GM23248 (cell line): ENCODE data around the gene SP9. TPM values are rescaled to one million over a fixed set of nuclear protein-coding genes. Genes with fewer than 3 reads are reported as not detected.

Experiments used
- DNase-seq: peaks from one replicate; pipeline ENCODE4 v3.0.0-alpha.2; 2015
- H2AFZ ChIP-seq: fragments of 200-600 bp; sonication (generic); 2 replicates; pipeline ENCODE4 v1.6.1; 2016; ENCODE audit warnings: antibody characterized with exemption
- H3F3A ChIP-seq: fragments of 200-600 bp; sonication (generic); 2 replicates; pipeline ENCODE4 v1.6.1; 2016; ENCODE audit warnings: mild to moderate bottlenecking, antibody characterized with exemption, mixed run types; ENCODE audit not compliant: insufficient read depth
- H3K27ac ChIP-seq: fragments of 200-600 bp; sonication (generic); 2 replicates; pipeline ENCODE4 v1.5.1; 2016; ENCODE audit warnings: mild to moderate bottlenecking
- H3K27me3 ChIP-seq: fragments of 200-600 bp; sonication (generic); replicated peaks from 2 replicates; pipeline ENCODE4 v1.6.1; 2016; ENCODE audit warnings: mild to moderate bottlenecking; ENCODE audit not compliant: insufficient read depth
- H3K36me3 ChIP-seq: fragments of 200-600 bp; sonication (generic); 2 replicates; pipeline ENCODE4 v1.6.1; 2016; ENCODE audit warnings: low read depth, mild to moderate bottlenecking
- H3K4me1 ChIP-seq: fragments of 200-600 bp; sonication (generic); 2 replicates; pipeline ENCODE4 v1.6.1; 2016; ENCODE audit warnings: mild to moderate bottlenecking; ENCODE audit not compliant: insufficient read depth
- H3K4me2 ChIP-seq: fragments of 200-600 bp; sonication (generic); one replicate; pipeline ENCODE4 v1.6.1; 2016; ENCODE audit warnings: mild to moderate bottlenecking; ENCODE audit not compliant: unreplicated experiment
- H3K4me3 ChIP-seq: fragments of 200-600 bp; sonication (generic); 2 replicates; pipeline ENCODE4 v1.5.1; 2016; ENCODE audit warnings: mild to moderate bottlenecking
- H3K79me2 ChIP-seq: fragments of 200-600 bp; sonication (generic); 2 replicates; pipeline ENCODE4 v1.6.1; 2016; ENCODE audit warnings: mild to moderate bottlenecking; ENCODE audit not compliant: insufficient read depth
- H3K9ac ChIP-seq: fragments of 200-600 bp; sonication (generic); 2 replicates; pipeline ENCODE4 v1.6.1; 2016; ENCODE audit warnings: mild to moderate bottlenecking
- H3K9me2 ChIP-seq: fragments of 200-600 bp; sonication (generic); 2 replicates; pipeline ENCODE4 v1.6.1; 2016; ENCODE audit warnings: mixed run types, mild to moderate bottlenecking, moderate library complexity; ENCODE audit not compliant: insufficient read depth
- H3K9me3 ChIP-seq: fragments of 200-600 bp; sonication (generic); one replicate; pipeline ENCODE4 v1.6.1; 2017; ENCODE audit warnings: low read depth
- H4K20me1 ChIP-seq: fragments of 200-600 bp; sonication (generic); 2 replicates; pipeline ENCODE4 v1.6.0; 2016; ENCODE audit not compliant: insufficient read depth
- EZH2 ChIP-seq: fragments of 200-600 bp; sonication (generic); IDR thresholded peaks from 2 replicates; pipeline ENCODE4 v1.6.1; 2018; ENCODE audit warnings: antibody characterized with exemption, mild to moderate bottlenecking; ENCODE audit not compliant: insufficient read depth, poor library complexity, severe bottlenecking
- EZH2phosphoT487 ChIP-seq: fragments of 200-600 bp; sonication (generic); IDR thresholded peaks from 2 replicates; pipeline ENCODE4 v1.6.1; 2018; ENCODE audit warnings: antibody characterized with exemption, moderate library complexity, mild to moderate bottlenecking, low read depth; ENCODE audit not compliant: insufficient read depth
- WGBS, 2 experiments: methylation state at CpG; one replicate each; pipeline ENCODE4 v1.1.6; 2015 to 2017; ENCODE audit warnings: low lambda C conversion rate in 2 of 2, low coverage in 1 of 2; ENCODE audit errors: missing lambda C conversion rate in 2 of 2; 5-methylcytosine and 5-hydroxymethylcytosine counted together
- in situ Hi-C: fragments of 300-500 bp; cut with MboI; formaldehyde crosslinking; loops from 2 replicates; pipeline ENCODE4 v1.15.0; 2020
- polyA plus RNA-seq: library from polyadenylated mRNA; unstranded; fragments of >200 nt; fragmentation: Nextera tagmentation; extraction: Ambion mirVana; gene quantifications from 2 replicates; pipeline ENCODE4 v1.2.1, GENCODE V29; 2016
- total RNA-seq: library from RNA; depleted of rRNA; stranded (reverse); fragments of >200 nt; shearing (Covaris generic); gene quantifications from 2 replicates; pipeline ENCODE4 v1.2.3, GENCODE V29; 2014; rRNA removed

The SP9 gene
- total and polyA plus RNA-seq, 2 experiments from 2014 or later: not detected

- no peaks in the 10 kb centered on the region for H3K4me1 ChIP-seq
- H3K4me2 ChIP-seq: no peak overlapping the region
- 39 to 57% methylated on average over 1 of the region's 1 CpG for WGBS, 2 experiments
- H3K36me3 ChIP-seq: peaks cover 32% of the 10 kb centered on the region
- no peaks in the 10 kb centered on the region; the same call in 1 of the 2 replicates for H3K79me2 ChIP-seq
- H3K27me3 ChIP-seq: no peaks in the 10 kb centered on the region
- no peaks in the 10 kb centered on the region for H3F3A ChIP-seq
- TF ChIP-seq EZH2 (no peak), EZH2phosphoT487 (no peak)
- H2AFZ ChIP-seq: no peak overlapping the region
- in situ Hi-C loops: no loop called here
- no peak overlapping the region for H3K9ac ChIP-seq
- no peaks in the 10 kb centered on the region for H3K9me2 ChIP-seq
- no peaks in the 10 kb centered on the region for H4K20me1 ChIP-seq
- H3K9me3 ChIP-seq: no peaks in the 10 kb centered on the region
- DNase-seq: no peak
- H3K27ac ChIP-seq: no peak overlapping the region
- H3K4me3 ChIP-seq: no peak overlapping the region
Observed at GRCh38 chr2:174368691-174369090, 33.9 kb downstream of the SP9 start.

- 75 to 79% methylated on average over 2 of the region's 2 CpGs for WGBS, 2 experiments
- H3K27ac ChIP-seq: no peak overlapping the region
- in situ Hi-C loops: no loop called here
- H2AFZ ChIP-seq: no peak overlapping the region
- peaks cover 71% of the 10 kb centered on the region for H3K36me3 ChIP-seq
- no peaks in the 10 kb centered on the region for H3K4me1 ChIP-seq
- DNase-seq: peak; percentile 54
- H3K9me2 ChIP-seq: no peaks in the 10 kb centered on the region
- H3K27me3 ChIP-seq: no peaks in the 10 kb centered on the region
- no peak overlapping the region for H3K9ac ChIP-seq
- no peak overlapping the region for H3K4me3 ChIP-seq
- H3K79me2 ChIP-seq: peaks cover 20% of the 10 kb centered on the region; the same call in 1 of the 2 replicates
- no peaks in the 10 kb centered on the region for H3F3A ChIP-seq
- H3K9me3 ChIP-seq: no peaks in the 10 kb centered on the region
- TF ChIP-seq EZH2phosphoT487 (no peak), EZH2 (no peak)
- H3K4me2 ChIP-seq: no peak overlapping the region
- H4K20me1 ChIP-seq: no peaks in the 10 kb centered on the region
Observed at GRCh38 chr2:174376967-174377366, 42.2 kb downstream of the SP9 start.

GRCh38 chr2:174383796-174384195 lies 49.0 kb downstream of the SP9 start:
- TF ChIP-seq EZH2 (no peak), EZH2phosphoT487 (no peak)
- H3K4me1 ChIP-seq: no peaks in the 10 kb centered on the region
- H3K36me3 ChIP-seq: peaks cover 57% of the 10 kb centered on the region
- 90 to 100% methylated on average over 1 of the region's 1 CpG for WGBS, 2 experiments
- H3K9ac ChIP-seq: no peak overlapping the region
- H3K4me2 ChIP-seq: no peak overlapping the region
- no peaks in the 10 kb centered on the region for H3K9me2 ChIP-seq
- no peaks in the 10 kb centered on the region for H4K20me1 ChIP-seq
- no peak overlapping the region for H3K4me3 ChIP-seq
- no peaks in the 10 kb centered on the region for H3K9me3 ChIP-seq
- no peak overlapping the region for H2AFZ ChIP-seq
- DNase-seq: no peak
- H3K27ac ChIP-seq: no peak overlapping the region
- H3K79me2 ChIP-seq: peaks cover 77% of the 10 kb centered on the region
- in situ Hi-C loops: no loop called here
- no peaks in the 10 kb centered on the region for H3K27me3 ChIP-seq
- no peaks in the 10 kb centered on the region for H3F3A ChIP-seq

GRCh38 chr2:174385201-174385600 lies 50.4 kb downstream of the SP9 start:
- no peaks in the 10 kb centered on the region for H3K9me2 ChIP-seq
- in situ Hi-C loops: no loop called here
- H3K27ac ChIP-seq: no peak overlapping the region
- H3K9me3 ChIP-seq: no peaks in the 10 kb centered on the region
- H3K79me2 ChIP-seq: peaks cover 91% of the 10 kb centered on the region
- no peak overlapping the region for H3K4me2 ChIP-seq
- TF ChIP-seq EZH2phosphoT487 (no peak), EZH2 (no peak)
- 84 to 93% methylated on average over 3 of the region's 3 CpGs for WGBS, 2 experiments
- H3K27me3 ChIP-seq: no peaks in the 10 kb centered on the region
- H3K9ac ChIP-seq: no peak overlapping the region
- H4K20me1 ChIP-seq: no peaks in the 10 kb centered on the region
- no peak overlapping the region for H2AFZ ChIP-seq
- H3K4me1 ChIP-seq: no peaks in the 10 kb centered on the region
- no peak for DNase-seq
- peaks cover 45% of the 10 kb centered on the region for H3K36me3 ChIP-seq
- H3F3A ChIP-seq: no peaks in the 10 kb centered on the region
- no peak overlapping the region for H3K4me3 ChIP-seq

Other genes starting within 250 kb of the SP9 start
- gene OLA1, start 86.4 kb upstream of the SP9 start, total RNA-seq: 64.3 and 73.9 TPM in 2 replicates
- gene OLA1, start 86.4 kb upstream of the SP9 start, polyA plus RNA-seq: 106 and 114 TPM in 2 replicates
- 13.9 and 17.3 TPM in 2 replicates for gene SCRN3, start 60.8 kb downstream of the SP9 start, total RNA-seq
- gene SCRN3, start 60.8 kb downstream of the SP9 start, polyA plus RNA-seq: 19.1 and 19.3 TPM in 2 replicates
- gene GPR155, start 152.1 kb downstream of the SP9 start, total RNA-seq: 3.4 and 3.8 TPM in 2 replicates
- 2.6 and 3.2 TPM in 2 replicates for gene GPR155, start 152.1 kb downstream of the SP9 start, polyA plus RNA-seq